Measurements from ENCODE around the gene FGF2.
"Not testable (repeated sequence)": the region's sequence is repeated elsewhere in the genome, so short reads cannot be mapped to it uniquely, and the experiment has no call there.

The FGF2 gene

DNA sequence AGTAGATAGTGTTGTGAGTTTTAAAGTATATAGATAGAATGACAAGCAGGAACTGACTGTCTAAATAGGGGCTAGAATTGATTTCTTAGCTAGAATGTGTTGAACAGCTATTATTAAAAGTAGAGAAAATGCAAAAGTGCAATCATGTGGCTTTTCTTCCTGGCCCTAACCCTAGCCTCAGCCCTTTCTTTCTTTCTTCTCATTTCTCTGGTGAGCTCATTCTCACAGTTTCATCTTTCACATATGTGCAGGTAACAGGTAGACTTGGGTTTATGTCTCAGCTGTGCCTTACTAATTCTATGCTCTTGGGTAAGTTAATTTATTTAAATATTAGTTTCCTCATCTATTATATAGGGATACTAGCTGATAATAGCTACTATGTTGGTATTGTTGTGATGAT is 24.9 kb downstream of the FGF2 start:
- no peak for DNase-seq

DNA sequence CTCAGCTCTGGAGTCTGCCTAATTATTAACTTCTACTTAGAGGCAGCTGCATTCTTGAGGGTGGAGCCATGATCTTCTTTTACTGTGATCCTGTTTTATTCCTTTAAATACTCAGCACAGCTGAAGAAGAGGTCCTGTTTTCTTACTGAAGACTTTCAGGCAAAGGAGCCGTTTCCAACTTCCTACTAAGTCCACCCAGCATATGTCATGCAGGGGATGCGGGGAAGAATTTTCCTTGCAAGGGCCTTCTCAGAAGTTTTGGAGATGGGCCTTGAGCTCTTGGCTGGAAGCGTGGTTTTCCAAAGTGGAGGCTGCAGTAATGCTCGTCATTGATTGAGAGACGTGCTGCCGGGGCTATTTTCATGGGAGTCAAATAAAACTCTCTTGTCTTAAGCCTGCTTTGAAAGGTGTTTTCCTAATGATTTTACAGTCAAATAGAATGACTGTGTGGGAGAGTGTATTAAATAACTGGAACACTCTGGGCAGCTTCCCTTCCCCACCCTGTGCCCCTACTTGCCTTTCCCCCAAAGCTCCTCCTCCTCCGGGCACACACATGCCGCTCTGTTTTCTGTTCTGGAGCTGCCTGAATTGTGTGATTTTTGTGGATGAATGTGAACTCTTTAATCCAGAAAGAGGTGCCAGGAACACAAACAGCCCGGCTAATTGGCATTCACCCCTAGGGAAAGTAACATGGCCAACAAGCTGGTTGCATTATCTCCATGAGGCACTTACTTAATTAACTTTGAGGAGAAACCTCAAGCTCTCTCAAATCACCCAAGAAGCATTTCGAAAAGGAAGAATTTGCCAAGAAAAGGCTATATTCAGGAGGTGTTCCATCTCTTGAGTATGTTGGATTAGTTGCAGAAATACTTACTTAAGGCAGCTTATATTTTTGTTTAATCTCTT is 28.1 kb downstream of the FGF2 start:
- no peak for DNase-seq

DNA sequence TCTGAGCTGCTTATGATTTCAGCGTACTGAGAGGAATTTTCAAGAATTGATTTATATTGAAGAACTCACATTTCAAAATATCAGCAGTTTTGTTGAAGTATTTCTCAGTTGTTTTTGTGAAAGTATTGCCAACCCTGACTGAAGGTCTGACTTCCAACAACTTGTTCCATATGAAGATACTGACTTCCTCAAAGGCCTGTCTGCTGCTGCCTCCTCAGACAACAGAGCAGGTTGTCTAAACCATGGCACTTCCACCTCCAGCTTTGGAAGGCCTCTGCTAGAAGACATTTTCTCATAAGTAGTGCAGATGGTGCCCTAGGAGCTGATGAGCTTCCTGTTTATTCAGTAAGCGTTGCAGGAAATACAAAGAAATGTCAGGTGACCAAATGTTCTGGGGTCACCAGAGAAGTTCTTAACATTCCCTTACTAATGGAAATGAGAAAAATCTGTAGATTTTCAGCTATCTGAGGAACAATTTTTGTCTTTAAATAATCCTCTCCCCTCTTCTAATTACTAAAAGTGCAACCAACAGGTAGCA is 28.8 kb downstream of the FGF2 start:
- DNase-seq = no peak

DNA sequence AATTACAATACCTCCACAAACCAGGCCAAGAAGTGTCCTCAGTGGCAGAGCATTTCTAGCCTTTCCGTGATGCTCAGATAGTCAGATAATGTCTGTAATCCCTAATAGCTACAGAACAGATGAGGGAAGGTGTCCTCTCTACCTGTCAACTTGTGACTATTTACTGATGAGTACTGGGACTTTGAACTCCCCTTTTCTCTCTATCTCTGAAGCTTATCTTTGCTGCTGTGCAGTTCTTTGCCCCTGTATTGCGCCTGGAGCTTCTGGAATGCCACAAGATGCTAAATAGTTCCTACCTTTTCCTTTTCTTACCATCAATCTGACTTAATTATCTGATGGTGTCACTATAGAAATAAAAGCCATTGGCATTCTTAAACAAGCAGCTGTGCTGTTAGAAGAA is 30.5 kb downstream of the FGF2 start:
- DNase-seq = no peak

DNA sequence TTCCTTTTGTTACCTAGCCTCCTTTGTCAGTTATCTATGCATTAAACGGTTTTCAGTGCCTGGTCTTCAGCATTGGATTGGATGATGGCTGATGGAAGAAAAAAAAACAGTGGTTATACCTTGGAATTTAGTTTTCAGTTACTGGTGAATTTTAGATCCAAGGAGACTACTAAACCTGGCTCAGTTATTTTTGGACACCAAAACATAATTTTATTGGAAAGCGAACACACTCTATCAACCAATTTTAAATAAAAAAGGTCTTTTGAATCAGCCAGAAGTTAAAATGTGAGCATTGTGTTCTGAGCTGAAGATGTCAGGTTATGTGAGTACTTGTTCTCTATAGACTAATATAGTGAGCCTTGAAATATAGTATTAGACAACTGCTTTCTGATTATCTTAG is 32.1 kb downstream of the FGF2 start:
- DNase-seq = no peak

DNA sequence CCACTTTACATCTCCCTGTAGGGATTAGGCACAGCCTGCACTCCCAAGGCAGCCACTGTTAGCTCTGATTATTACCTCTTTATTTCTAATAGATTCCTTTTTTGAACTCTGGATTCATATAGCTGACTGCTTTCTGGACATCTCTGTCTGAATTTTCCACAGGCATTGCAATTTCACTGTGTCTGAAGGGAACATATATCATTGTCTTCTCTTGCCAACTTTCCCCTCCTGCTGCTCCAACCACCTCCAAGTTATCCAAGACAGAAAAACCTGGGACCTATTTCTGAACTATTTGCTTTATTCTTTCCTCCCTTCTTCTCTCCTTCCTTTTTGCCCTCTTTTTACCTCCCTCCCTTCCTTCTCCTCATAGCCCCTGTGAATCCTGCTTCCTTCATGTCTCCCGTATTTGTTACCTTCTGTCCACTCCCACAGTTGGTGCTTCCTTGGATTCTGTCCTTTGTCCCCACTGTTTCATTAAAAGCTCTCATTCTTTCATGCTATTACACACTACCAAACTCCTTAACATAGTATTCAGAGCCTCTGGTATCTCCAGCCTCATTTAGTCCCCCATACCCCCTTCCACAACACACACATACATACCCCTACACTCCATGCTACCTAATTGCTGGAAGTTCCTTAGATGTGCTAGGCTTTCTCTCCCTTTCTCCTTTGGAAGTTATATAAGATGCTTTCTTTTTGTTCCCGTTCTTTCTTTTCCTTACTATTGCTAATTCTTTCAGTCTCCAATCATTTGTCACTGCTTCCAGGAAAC is 34.7 kb downstream of the FGF2 start:
- no peak for DNase-seq

DNA sequence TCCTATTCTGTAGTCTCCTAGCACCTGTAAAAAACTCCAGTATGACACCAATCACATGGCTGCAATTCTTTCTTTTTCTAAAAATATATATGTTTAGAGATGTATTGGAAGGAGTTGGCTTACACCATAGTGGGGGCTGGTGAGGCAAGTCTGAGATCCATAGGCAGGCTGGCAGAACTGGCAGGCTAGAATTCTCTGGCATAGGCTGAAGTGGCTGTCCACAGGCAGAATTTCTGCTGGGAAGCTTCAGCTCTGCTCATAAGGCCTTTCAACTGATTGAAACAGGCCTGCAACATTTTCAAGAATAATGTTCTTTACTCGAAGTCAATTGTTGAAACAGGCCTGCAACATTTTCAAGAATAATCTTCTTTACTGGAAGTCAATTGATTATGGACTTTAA is 37.0 kb downstream of the FGF2 start:
- no peak for DNase-seq

DNA sequence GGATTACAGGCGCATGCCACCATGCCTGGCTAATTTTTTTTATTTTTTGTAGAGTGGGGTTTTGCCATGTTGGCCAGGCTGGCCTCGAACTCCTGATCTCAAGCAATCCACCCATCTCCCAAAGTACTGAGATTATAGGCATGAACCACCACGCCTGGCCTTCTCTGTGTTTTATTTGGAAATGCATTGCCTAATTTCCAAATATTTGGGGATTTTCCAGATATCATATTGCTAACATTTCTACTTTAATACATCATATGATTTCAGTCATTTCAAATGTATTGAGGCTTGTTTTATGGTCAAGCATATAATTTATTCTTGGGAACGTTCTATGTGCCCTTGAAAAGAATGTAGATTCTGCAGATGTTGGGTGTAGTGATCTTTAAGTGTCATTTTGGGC is 38.8 kb downstream of the FGF2 start:
- no peak for DNase-seq

DNA sequence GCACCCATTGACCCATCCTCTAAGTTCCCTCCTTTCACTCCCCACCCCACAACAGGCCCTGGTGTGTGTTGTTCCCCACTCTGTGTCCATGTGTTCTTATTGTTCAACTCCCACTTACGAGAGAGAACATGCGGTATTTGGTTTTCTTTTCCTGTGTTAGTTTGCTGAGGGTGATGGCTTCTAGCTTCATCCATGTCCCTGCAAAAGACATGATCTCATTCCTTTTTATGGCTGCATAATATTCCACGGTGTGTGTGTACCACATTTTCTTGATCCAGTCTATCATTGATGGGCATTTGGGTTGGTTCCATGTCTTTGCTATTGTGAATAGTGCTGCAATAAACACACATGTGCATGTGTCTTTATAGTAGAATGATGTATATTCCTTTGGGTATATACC is 41.6 kb downstream of the FGF2 start:
- DNase-seq = not testable (repeated sequence)

DNA sequence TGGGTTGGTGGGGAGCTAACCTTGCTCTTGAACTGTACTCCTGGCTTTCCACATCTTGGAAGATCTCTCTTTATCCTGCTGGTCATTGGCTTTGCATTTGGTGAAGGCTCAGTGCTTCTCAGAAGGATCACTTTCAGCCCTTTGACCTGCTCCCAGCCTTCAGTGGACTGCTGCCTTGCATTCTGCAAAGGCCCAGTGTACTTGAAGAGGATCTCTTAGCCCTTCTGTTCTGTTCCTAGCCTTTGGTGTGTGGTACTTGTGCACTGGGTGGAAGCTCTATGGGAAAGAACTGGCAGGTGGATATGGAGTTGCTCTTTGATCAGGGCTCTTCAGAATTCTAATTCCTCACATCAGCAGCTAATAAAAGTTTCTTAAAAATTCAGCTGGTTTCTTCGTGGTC is 46.5 kb downstream of the FGF2 start:
- no peak for DNase-seq

DNA sequence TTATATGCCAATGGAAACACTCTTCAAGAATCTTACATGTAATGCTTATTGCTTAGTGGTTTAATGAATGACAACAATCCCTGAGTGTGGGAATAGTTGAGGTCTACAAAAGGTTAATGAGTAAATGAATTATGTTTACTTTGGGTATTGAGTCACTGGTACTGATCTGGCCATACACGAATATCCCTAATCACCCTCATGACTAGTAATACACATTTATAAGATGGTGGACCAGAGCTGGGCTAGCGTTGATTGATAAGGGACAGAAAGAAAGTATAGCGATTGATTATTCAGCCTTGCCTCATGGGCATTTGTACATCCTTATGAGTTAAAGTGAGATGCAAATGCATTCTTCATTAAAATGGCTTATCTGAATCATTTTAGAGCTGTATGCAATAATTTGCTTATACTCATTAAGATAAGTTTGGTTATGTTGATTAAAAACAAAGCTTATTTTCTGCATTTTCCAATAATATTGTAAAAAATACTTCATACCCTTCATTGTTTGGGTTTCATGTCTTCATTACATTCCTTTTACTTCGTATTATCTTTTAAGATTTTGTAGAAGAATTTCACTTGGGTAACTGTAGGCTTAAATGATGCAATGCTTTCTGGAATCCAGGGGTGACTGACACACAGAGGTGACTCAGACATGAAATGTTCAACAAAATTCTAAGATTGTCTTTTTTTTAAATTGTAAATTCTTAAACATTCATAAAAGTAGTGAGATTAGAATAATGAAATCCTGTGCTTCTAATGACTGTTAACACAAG is 47.4 kb downstream of the FGF2 start:
- no peak for DNase-seq

DNA sequence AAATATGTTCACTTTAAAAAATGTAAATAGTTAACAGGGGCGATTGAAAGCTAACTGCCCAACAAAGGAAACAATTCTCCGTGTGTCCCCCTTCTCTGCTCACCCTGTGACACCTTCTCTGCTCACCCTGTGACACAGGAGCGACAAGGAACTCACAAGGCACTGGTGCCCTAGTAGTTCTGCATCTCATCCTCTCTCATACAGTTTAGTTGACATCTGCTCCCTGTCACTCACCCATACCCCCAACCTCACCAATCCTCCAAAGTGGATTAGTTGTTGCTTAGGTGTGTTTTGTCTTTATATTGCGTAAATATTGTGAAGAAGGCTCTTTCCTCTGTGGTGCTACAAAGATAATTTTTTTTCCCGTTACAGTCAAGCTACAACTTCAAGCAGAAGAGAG is 49.3 kb downstream of the FGF2 start:
- no peak for DNase-seq

DNA sequence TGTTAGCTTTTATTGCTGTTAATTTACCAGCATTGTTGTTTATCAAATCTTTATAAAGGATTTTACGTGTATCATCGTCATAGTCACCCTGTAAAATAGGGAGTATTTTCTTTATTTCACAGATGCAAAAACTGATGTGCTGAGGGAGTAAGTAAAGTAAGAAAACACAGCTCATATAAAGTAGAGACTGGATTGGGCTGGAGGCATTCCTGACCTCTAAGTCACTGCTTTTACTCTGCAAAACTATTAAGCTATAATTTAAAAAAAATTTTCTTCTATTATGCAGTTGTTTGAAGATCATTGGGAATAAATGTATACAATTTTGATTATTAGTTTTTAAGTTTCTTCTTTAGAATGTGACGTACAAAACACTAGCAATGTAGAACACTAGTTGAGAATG is 49.8 kb downstream of the FGF2 start:
- DNase-seq = no peak

DNA sequence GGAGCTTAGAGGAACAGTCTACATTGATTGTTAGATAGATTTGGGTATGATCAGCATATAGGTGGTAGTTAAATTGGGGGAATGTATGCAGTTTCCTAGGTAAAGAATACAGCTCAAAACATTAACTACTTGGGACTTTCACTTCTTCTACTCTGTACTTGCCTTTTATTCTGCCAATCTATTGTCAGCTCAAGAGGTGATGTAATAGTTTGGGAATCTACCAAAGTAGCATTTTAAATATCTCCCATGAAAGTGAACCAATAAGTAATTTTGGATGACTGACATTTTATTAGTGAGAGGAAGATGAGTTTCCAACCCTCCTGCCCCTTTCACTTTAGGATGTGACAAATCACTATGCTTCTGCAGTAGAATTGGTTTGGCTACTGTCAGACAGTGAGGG is 52.4 kb downstream of the FGF2 start:
- DNase-seq = no peak

DNA sequence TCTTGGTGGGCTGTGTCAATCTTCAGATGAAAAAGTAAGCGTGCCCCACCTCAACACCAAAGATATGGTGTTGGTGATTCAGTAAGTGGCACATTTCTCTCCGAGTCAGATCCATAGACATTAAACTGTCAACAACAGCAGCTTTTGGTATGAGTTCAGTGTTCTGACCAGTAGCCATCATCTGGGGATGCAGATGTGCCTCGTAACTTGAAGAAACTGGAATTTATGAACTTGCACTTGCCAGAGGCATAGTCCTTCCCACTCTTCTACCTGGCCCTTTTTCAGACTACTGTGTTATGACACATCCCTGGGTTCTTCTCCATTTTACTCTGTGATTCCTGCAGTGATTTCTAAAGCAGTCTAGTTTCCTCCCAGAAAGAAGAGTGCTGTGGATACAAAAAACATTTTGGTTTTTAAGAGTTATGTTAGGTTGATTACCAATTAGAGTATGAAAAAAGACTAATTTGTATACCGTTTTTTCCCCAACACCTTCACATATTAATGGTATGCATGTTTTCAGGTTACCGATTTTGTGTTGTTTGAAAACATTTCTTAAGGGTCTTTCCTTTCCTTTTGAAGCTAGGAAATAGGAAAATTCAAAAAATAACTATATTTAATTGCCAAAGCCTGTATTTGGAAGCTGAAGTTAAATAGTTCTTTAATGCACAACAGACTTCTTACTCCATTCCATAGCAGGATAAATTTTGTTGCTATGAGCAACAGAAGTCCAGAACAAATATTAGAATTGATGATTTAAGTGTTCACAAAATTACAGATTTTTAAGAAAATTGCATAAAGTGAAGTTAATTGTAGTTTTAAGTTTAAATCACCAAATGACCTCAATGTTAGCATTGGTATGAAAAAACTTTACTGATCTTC is 56.5 kb downstream of the FGF2 start:
- DNase-seq = no peak

DNA sequence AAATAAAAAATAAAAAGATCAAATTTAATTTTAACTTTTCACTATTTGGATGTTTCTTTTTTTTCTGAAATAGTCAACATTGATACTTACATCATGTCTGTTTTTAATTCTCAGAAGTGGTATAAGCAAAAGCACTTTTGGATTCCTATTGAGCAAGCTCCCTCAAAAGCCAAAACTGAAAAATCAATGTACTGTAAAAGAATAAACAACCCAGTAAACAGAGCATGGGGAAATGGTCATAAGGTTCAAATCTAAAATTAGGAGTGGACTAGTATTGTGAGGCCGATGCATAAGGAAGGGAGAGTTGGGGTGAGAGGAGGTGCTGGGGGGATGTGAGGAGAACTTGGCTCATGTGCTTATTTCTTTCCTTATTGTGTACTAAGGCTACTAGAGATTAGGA is 57.9 kb downstream of the FGF2 start:
- DNase-seq = no peak

DNA sequence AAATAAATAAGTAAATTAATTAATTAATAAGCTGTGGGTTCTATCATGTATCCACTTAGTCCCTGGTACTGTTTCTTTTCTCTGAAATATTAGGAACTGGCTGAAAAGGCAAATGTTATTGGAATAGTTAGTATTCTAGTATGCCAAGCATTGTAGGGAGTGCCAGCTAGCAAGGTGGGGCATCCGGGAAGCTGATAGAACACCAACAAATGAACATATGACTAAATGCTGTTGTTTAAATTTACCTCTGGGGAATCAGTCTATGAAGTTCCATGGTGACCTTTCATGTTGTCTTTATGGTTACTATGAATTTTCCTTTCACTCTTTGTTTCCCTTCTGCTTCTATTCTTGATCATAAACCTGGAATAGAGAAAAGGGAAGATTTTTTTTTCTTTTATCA is 63.1 kb downstream of the FGF2 start:
- DNase-seq = no peak

DNA sequence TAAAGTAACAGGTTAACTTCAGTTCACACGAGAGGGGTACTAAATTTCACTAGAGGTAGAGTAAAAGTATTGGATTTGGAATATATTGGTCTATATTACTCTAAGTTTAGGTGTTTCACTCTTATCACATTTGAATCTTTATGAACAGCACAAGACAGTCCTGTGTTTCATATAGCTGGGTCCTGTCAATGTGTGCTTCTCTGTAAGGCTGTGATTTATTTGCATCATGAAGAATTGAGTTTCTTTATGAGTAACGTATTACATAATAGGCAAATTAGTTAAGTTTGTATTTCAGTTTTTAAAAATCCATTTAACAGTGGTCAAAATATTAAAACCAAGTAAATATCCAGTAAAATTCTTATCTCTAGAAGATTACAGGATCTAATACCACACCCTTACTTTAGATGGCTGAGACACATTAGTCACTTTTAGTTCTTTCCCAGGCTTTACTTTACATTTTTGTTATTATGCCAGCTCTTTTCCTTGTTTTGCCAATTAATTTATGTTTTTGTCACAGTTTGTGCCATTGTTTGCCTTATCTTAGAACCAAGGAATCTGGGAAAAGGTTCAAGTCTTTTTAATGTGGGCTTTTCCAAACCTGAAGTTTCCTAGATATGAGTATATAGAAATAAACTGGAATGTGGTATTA is 63.6 kb downstream of the FGF2 start:
- no peak for DNase-seq

DNA sequence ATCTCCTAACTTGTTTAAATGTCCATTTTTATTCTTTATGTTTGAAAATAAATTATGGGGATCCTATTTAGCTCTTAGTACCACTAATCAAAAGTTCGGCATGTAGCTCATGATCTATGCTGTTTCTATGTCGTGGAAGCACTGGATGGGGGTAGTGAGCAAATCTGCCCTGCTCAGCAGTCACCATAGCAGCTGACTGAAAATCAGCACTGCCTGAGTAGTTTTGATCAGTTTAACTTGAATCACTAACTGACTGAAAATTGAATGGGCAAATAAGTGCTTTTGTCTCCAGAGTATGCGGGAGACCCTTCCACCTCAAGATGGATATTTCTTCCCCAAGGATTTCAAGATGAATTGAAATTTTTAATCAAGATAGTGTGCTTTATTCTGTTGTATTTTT is 68.2 kb downstream of the FGF2 start:
- no peak for DNase-seq

DNA sequence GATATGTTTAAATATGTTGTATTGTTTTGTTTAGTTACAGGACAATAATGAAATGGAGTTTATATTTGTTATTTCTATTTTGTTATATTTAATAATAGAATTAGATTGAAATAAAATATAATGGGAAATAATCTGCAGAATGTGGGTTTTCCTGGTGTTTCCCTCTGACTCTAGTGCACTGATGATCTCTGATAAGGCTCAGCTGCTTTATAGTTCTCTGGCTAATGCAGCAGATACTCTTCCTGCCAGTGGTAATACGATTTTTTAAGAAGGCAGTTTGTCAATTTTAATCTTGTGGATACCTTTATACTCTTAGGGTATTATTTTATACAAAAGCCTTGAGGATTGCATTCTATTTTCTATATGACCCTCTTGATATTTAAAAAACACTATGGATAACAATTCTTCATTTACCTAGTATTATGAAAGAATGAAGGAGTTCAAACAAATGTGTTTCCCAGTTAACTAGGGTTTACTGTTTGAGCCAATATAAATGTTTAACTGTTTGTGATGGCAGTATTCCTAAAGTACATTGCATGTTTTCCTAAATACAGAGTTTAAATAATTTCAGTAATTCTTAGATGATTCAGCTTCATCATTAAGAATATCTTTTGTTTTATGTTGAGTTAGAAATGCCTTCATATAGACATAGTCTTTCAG is 68.8 kb downstream of the FGF2 start:
- DNase-seq = no peak

DNA sequence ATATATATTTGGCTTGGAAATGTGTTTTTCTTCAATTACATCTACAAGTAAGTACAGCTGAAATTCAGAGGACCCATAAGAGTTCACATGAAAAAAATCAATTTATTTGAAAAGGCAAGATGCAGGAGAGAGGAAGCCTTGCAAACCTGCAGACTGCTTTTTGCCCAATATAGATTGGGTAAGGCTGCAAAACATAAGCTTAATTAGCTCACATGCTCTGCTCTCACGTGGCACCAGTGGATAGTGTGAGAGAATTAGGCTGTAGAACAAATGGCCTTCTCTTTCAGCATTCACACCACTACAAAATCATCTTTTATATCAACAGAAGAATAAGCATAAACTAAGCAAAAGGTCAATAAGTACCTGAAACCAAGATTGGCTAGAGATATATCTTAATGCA is 69.6 kb downstream of the FGF2 start:
- no peak for DNase-seq
